ENCODE data around the gene SLC9A8. TPM values are rescaled to one million over a fixed set of nuclear protein-coding genes. Genes with fewer than 3 reads are reported as not detected.

SLC9A8 gene
- polyA plus RNA-seq, 2 of the 4 experiments (the other 2 are of a cell fraction): 5.0 to 7.9 TPM

- Histone ChIP-seq H3K4me1 (peaks cover 30% of the 10 kb centered on the region), H3K27ac (peak overlapping the region in 1 of 2 experiments; percentile 95; a peak in 3 of 6 replicates), H3K9me3 (no peaks in the 10 kb centered on the region), H3K4me2 (peak overlapping the region; percentile 95), H3K4me3 (no peak overlapping the region)
- ATAC-seq: no peak
- TF ChIP-seq HDAC2 (IDR thresholded peaks at IDR 0.05) (no peak), ZNF302 (CRISPR knock-in tag; IDR thresholded peaks at IDR 0.05) (no peak), EHF (CRISPR knock-in tag; IDR thresholded peaks at IDR 0.05) (no peak), SMC3 (IDR thresholded peaks at IDR 0.05) (no peak), FOSB (CRISPR knock-in tag; IDR thresholded peaks at IDR 0.05) (no peak), MYC (IDR thresholded peaks at IDR 0.05; ENCODE audit: borderline replicate concordance, low read length) (no peak), ZSCAN20 (CRISPR knock-in tag; IDR thresholded peaks at IDR 0.05) (no peak)
- CTCF ChIA-PET: interaction anchor here (0.6 to 2.4 kb wide), 6 partner anchors 8 to 516 kb away, joined by 3 to 9 read pairs (median 6); no protein-coding TSS in a partner anchor
- POLR2A ChIA-PET: no interaction called here
- no peak for FAIRE-seq
- WGBS (ENCODE audit: missing lambda C conversion rate): 79% methylated on average over 12 of the region's 12 CpGs
- DNase-seq (ENCODE audit: low read depth in 1 of 2, low spot score in 1 of 2): no peak
Measured at GRCh38 chr20:49938173-49939163, 125.8 kb downstream of the SLC9A8 start.

GRCh38 chr20:49941456-49941855 lies 128.8 kb downstream of the SLC9A8 start:
- ChIA-PET CTCF (interaction anchor here (1.3 to 1.5 kb wide), 2 partner anchors 10 to 38 kb away, joined by 4 to 6 read pairs; no protein-coding TSS in a partner anchor), POLR2A (no interaction called here)
- H3K27ac ChIP-seq: no peak overlapping the region
- peaks cover 30% of the 10 kb centered on the region for H3K4me1 ChIP-seq
- 95% methylated on average over 15 of the region's 15 CpGs for WGBS (ENCODE audit: missing lambda C conversion rate)
- no peak for ATAC-seq
- H3K4me3 ChIP-seq: no peak overlapping the region
- TF ChIP-seq RNF2 (IDR thresholded peaks at IDR 0.05; ENCODE audit: borderline replicate concordance, low read depth) (no peak), BCL3 (IDR thresholded peaks at IDR 0.05) (no peak), ZC3H11A (IDR thresholded peaks at IDR 0.05) (no peak), ZSCAN20 (CRISPR knock-in tag; IDR thresholded peaks at IDR 0.05) (no peak), KDM5A (IDR thresholded peaks at IDR 0.05) (no peak), KDM1A (IDR thresholded peaks at IDR 0.05; ENCODE audit: low read depth) (no peak)
- H3K4me2 ChIP-seq: no peak overlapping the region
- no peak for FAIRE-seq
- no peak for DNase-seq (ENCODE audit: low read depth in 1 of 2, low spot score in 1 of 2)
- H3K9me3 ChIP-seq: no peaks in the 10 kb centered on the region

Small RNA genes within 50 kb of the gene (small RNA-seq; reads per million reads assigned to genes)
- 0 reads per million in 6 experiments for gene RF00017
- 0 reads per million in 6 experiments for gene RF00019
- gene RNU6-919P: 0 reads per million in 6 experiments

Other genes with a start within 250 kb of the SLC9A8 start
- 0.03 and 0.07 TPM in 2 replicates for gene PTGIS, start 244.7 kb upstream of the SLC9A8 start, polyA plus RNA-seq (2011; rRNA removed)
- 0.04 to 0.05 TPM (median 0.04 TPM) in 3 replicates for gene PTGIS, start 244.7 kb upstream of the SLC9A8 start, polyA plus RNA-seq (2017; fragmentation: RNase III; extraction: RNeasy Plus Mini Kit Qiagen cat#74134 plus additional on column Dnase treatment)
- 82.8 and 88.7 TPM in 2 replicates for gene B4GALT5, start 99.0 kb upstream of the SLC9A8 start, polyA plus RNA-seq (2011; rRNA removed)
- 68.1 to 84.0 TPM (median 81.5 TPM) in 3 replicates for gene B4GALT5, start 99.0 kb upstream of the SLC9A8 start, polyA plus RNA-seq (2017; fragmentation: RNase III; extraction: RNeasy Plus Mini Kit Qiagen cat#74134 plus additional on column Dnase treatment)
- 4.9 and 5.1 TPM in 2 replicates for gene SPATA2, start 102.7 kb downstream of the SLC9A8 start, polyA plus RNA-seq (2011; rRNA removed)
- gene SPATA2, start 102.7 kb downstream of the SLC9A8 start, polyA plus RNA-seq (2017; fragmentation: RNase III; extraction: RNeasy Plus Mini Kit Qiagen cat#74134 plus additional on column Dnase treatment): 4.7 to 5.1 TPM (median 4.7 TPM) in 3 replicates
- 44.8 and 67.8 TPM in 2 replicates for gene RNF114, start 123.6 kb downstream of the SLC9A8 start, polyA plus RNA-seq (2011; rRNA removed)
- 43.1 to 47.0 TPM (median 44.0 TPM) in 3 replicates for gene RNF114, start 123.6 kb downstream of the SLC9A8 start, polyA plus RNA-seq (2017; fragmentation: RNase III; extraction: RNeasy Plus Mini Kit Qiagen cat#74134 plus additional on column Dnase treatment)
- 7.0 and 7.2 TPM in 2 replicates for gene SNAI1, start 170.2 kb downstream of the SLC9A8 start, polyA plus RNA-seq (2011; rRNA removed)
- gene SNAI1, start 170.2 kb downstream of the SLC9A8 start, polyA plus RNA-seq (2017; fragmentation: RNase III; extraction: RNeasy Plus Mini Kit Qiagen cat#74134 plus additional on column Dnase treatment): 8.0 to 11.1 TPM (median 10.7 TPM) in 3 replicates